GM18508 (cell line): ENCODE data around the gene CCM2L.
"Not testable (repeated sequence)": the region's sequence is repeated elsewhere in the genome, so short reads cannot be mapped to it uniquely, and the experiment has no call there.

ENCODE experiments used
- ATAC-seq: cut with Tn5 transposase; IDR thresholded peaks from one replicate; pipeline ENCODE4 v1.9.1; 2021; ENCODE audit warnings: moderate number of reproducible peaks; ENCODE audit not compliant: insufficient read depth, unreplicated experiment

CCM2L gene

DNA sequence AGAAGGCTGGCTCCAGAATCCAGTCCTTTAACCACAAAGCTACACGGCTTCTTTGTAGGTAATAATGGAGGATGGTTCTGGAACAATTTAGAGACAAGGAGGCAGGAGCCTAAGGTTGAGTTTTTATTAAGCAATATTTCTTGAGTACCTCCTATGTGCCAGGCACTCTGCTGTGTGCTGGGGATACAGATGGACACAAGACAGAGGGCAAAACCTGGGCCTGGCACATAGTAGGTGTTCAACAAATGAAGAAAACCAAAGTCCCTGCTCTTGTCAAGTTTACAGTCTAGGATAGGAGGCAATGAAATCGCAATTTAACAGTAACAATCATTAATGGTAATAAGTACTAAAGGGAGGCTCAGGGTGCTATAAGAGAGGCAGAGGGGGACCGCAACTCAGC, 17.4 kb downstream of the CCM2L start:
- no peak for ATAC-seq

DNA sequence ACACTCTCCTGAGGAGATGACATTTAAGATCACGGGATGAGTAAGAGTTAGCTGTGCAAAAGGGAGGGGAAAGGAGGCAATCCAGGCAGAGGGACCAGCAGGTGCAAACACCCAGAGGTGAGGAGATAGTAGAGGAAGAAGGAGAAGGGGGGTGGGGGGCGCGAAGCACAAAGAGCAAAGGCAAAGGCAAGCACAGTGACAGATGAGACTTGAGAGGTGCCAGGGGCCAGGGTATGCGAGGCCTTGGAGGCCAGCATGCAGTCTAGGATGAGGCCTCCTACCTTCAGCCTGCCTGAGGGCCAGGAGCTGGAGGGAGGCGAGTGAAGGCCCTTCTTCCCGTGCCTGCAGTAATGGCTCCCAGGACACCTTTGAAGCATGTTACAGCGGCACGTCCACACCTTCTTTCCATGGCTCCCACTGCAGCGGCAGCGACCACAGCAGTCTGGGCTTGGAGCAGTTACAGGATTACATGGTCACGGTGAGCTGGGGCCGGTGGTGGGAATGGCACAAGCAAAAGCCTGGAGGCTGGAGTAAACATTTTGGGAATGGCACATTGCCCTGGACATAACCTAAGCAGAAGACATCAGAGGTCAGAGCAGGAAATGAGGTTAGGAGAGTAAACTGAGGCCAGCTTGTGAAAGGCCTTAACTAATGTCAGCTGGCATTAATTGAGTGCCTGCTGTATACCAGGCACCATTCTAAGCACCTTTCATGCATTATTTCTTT, 18.6 kb downstream of the CCM2L start:
- ATAC-seq = no peak

DNA sequence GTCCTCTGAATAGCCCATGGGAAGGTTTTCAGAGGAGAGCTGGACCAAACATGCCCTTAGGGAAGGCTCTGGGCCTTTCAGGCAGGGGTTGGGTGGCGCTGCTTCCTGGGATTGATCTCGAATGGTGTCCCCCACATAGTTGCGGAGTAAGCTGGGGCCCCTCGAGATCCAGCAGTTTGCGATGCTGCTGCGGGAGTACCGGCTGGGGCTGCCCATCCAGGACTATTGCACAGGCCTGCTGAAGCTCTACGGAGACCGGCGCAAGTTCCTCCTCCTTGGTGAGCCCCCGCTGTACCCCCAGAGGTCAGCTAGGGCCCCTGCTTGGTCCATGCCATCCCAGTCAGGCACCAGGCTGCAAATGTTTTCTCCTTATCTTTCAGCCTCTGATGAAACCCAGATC, 19.3 kb downstream of the CCM2L start:
- no peak for ATAC-seq

DNA sequence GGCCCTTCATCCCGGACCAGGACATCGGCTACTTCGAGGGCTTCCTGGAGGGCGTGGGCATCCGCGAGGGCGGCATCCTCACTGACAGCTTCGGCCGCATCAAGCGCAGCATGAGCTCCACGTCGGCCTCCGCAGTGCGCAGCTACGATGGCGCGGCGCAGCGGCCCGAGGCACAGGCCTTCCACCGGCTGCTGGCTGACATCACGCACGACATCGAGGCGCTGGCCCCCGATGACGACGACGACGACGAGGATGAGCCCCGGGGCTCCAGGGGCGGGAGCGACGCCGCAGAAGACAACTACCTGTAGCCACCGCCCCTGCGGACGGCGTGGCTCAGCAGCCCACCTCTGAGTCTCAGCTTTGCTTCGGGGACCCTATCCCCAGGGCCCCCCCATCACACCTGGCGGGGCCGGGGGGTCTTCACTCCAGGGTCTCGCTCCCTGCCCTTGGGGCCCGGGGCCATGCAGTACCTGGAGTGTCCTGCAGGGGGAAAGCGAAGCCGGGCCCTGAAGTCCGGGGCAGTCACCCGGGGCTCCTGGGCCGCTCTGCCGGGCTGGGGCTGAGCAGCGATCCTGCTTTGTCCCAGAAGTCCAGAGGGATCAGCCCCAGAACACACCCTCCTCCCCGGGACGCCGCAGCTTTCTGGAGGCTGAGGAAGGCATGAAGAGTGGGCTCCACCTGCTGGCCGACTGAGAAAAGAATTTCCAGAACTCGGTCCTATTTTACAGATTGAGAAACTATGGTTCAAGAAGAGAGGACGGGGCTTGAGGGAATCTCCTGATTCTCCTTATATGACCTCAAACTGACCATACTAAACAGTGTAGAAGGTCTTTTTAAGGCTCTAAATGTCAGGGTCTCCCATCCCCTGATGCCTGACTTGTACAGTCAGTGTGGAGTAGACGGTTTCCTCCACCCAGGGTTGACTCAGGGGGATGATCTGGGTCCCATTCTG, 21.0 kb downstream of the CCM2L start:
- ATAC-seq = no peak

DNA sequence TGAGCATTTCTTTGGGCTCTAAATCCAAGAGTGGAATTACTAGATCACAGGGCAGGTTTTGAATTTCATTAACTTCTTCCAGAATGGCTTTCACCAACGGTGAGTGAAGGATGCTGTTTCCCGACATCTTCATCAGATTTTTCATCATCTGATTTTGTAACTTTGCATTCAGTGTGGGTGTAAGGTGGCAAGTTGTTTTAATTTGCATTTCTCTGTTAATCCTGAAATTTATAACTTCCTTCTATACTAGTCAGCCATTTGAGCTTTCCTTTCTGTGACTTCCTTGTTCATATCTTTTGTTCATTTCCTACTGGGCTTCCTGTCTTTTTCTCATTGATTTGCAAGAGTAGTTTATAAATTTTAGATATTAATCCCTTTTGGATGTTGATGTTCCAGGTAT, 23.1 kb downstream of the CCM2L start:
- ATAC-seq = no peak

DNA sequence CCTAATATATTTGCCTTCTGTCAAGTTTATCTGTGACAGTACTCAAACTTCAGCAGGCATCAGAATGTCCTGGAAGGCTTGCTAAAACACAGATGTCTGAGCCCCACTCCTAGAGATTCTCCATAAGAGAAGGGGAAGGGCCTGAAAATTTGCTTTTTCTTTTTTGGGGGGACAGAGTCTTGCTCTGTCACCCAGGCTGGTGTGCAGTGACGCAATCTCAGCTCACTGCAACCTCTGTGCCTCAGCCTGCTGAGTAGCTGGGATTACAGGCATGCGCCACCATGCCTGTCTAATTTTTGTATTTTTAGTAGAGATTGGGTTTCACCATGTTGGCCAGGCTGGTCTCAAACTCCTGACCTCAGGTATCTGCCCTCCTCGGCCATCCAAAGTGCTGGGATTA, 23.5 kb downstream of the CCM2L start:
- not testable (repeated sequence) for ATAC-seq

DNA sequence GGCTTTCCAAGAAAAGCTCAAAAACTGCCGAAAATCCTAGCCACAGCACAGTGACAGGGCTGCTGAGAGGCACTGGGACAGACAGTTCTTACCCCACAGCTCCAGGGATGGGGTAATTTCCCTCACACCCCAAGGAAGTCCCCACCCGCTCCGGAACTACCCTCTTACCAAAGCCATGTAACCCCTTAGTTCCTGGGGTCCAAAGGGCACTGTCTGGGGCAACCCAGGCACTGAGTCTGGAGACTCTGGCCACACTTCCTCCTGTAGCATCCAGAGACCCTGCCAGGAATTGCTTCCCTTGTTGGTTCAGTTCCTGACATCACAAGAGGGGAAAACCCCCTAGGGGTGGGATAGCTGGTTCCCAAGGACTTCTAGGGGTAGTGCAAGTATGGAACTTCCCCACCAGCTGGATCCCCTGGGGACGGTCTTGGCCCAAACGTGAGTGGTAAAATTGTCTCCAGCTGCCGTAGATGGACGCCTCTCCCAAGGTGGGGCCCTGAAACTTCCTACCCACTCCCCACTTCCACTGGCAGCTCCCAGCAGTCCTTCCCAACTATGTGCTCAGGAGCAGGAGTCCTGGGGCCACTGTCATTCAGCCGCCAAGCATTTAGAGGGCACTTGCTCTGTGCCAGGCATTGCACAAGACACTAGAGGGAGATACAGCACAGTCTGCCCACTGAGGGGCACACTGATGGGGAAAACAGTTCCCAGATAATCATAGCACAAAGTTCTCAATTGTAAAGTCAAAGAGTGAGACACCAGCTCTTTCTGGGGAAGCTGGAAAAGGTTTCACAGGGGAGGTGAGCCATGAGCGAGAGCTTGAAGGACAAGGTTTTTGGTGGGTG, 24.6 kb downstream of the CCM2L start:
- no peak for ATAC-seq

DNA sequence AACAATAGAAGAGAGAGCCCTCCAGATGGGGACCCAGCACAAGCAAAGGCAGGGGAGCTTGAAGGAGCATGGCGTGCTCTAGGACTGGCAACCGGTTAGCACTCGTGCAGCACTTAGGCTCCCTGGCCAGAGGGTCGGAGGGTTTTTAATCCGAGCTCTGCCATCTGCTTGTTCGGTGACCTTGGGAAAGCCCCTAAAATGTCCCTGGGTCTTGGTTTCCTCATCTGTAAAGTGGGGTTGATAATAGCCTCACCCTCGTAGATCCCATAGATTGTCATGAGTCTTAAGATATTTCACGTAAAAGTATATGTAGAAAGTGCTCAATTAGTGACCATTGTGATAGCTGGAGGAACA, 25.2 kb downstream of the CCM2L start:
- ATAC-seq = no peak

DNA sequence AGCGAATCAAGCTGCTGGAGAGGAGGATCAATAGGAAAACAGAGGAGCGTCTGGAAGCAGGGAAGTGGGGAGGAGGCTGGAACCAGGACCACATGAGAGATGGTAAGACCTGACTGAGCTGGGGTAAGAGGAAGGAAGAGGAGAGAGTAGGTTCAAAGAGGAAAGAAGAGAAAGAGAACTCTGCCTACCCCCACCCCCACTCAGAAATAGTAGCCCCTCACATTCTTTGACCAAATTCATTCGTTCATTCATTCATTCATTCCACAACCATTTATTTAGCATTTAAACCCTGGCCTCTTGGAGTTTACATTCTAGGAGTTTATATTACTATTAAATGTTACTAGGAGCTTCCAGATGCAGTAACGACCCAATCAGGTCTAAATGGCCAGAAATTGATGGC, 26.0 kb downstream of the CCM2L start:
- ATAC-seq = no peak

DNA sequence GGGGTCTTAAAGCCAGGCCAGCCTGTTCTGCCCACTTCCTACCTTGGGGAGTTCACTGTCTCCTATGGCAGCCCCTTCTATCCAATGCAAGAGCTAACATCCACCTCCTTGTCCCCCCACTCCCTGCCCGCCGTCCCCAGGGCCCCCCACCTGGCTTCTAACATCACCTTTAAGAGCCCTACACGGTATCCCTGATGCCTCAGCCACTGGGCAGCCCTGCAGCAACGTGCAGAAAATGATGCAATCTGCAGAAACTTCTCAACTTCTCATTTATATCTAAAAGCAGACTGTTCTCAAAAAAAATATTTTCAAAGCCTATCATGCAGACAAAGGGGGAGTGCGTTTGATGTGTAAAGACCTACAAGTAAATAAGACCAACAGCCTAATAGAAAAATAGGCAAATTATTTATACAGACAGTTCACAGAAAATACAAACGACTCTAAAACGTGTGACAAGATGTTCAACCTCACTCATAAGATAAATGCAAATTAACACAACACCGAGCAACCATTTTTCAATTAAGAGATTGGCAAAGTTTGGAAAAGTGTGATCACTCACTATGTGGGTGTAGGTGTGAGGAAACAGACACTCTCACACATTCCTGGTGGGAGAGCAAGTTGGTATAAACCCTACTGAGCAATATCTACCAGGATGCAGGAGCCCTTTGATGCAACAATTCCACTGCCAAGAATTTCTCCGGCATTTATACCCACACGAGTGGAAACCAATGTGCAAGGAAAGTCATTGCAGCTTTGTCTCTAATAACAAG, 26.7 kb downstream of the CCM2L start:
- ATAC-seq = no peak

DNA sequence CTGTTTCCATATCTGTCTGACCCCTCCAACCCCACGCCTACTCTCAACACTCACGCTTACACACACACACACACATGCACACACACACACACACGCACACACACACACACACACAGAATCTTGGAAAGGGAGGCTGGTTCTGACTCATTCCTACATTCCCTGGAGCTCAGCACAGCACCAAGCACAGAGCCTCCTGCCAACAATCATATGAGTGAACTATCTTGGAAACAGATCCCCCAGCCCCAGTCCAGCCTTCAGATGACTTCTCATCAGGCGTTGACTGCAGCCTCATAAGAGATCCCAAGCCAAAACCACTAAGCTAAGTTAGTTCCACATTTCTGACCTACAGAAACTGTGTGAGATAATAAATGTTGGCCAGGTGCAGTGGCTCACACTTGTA, 27.7 kb downstream of the CCM2L start:
- ATAC-seq = no peak

DNA sequence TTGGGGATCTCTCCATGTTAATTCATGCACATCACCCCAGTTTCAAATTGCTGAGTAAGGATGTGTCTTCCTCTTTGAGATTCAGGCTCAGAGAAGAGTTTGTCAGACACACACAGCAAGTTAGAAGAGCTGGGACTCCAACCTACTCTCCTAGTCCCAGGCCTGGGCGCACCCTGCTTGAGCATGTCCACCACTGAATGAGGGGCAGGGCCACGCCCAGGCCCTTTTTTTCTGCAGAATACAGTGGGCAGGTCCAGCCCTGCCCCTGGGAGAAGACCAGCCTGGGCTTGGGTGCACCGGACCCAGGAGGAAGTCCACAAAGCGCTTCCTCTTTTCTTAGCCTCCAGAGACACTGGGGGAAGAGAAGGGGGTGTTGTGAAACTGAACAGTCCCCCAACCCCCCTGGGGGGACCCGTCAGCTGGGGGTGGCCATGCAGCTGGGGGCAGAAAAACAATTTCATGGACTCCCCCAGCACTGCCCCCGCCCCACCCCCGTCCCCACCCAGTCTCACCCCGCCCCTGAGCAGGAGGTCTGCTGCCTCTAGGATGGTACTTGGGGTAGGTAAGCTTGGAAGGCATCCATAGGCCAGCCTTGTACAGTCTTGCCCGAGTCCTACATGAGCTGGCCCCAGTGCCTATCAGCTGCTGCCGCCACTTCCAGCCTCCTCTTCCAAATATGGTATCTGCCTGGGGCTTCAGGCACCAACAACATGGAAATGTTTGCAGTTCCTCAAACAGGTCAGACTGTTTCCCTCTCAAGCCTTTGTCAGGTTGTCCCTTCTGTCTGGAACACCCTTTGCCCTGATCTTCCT, 30.1 kb downstream of the CCM2L start:
- no peak for ATAC-seq

DNA sequence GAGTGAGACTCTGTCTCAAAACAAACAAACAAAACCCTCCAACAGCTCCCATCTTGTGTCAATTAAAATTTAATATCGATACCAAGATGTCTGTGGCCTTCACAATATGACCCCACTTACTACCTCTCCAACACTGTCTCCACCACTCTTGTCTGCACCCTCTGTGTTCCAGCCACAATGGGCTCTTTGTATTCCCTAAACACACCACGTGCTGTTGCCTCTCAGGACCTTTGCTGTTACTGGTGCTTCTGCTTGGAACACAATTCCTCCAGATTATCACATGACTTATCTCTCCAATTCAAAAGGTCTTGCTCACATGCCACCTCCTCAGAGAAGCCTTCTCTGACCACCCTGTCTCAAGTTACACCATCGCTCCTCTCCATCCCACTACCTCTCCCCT, 35.8 kb downstream of the CCM2L start:
- no peak for ATAC-seq

DNA sequence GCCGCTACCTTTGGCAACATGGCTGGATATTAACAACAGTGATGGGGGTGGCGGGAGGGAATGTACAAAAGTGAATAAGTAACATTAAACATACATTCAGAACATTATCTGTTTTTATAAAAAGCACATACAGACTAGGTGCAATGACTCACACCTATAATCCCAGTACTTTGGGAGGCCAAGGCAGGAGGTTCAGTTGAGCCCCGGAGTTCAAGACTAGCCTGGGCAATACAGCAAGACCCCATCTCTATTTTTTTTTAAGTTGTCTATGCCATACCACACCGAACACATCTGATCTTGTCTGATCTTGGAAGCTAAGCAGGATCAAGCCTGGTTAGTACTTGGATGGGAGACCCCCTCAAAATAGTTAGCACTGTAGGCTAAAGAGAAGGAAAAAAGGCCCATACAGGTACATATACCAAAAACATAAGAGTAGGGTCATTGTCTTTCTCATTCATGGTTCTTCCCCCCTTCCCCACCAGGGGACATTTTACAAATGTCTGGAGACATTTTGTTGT, 40.1 kb downstream of the CCM2L start:
- no peak for ATAC-seq

DNA sequence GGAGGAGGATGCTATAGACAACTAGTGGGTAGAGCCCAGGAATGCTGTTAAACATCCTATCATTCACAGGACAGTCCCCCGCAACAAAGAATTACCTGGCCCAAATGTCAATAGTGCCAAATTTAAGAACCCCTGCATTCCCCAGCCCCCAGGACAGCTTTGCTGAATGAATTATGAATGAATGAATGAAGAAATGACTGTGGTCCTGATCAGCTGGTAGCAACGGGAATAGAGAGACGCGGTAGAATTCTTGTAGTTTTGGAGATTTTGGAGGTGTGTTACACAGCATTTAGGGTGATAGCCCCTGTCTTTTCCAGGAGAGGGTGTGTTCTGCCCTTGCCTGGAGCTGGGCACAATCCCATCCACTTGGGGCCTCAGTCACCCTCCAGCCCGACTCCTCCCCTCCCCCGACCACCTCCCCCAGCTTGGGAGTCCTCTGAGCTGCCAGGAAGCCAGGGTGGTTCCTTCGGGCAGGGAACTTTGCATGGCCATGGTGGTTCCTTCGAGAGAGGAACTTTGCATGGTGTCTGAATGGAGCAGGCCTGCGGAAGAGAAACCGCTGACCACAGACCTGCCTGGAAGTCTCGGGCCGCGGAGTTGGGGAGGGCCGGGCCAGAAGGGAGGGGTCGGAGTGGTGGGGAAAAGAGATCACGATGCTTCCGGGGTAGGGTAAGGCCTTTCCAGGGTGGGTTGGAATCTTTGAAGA, 40.8 kb downstream of the CCM2L start:
- no peak for ATAC-seq

DNA sequence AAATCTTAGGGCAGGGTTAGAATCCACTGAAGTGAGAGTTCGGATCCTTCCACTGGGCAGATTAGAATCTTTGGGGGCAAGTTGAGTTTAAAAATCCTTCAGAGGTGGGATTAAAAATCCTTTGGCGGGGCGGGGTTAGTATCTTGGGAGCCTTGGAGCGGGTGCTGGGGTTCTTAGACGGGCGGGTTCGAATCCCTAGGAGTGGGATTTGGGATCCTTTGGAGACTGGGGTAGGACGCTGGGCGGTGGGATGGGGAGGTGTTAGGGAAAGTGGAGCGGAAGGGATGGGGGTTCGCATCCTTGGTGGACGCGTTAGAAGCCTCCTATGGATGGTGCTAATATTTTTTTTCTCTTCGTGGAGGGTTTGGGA, 41.5 kb downstream of the CCM2L start:
- no peak for ATAC-seq

DNA sequence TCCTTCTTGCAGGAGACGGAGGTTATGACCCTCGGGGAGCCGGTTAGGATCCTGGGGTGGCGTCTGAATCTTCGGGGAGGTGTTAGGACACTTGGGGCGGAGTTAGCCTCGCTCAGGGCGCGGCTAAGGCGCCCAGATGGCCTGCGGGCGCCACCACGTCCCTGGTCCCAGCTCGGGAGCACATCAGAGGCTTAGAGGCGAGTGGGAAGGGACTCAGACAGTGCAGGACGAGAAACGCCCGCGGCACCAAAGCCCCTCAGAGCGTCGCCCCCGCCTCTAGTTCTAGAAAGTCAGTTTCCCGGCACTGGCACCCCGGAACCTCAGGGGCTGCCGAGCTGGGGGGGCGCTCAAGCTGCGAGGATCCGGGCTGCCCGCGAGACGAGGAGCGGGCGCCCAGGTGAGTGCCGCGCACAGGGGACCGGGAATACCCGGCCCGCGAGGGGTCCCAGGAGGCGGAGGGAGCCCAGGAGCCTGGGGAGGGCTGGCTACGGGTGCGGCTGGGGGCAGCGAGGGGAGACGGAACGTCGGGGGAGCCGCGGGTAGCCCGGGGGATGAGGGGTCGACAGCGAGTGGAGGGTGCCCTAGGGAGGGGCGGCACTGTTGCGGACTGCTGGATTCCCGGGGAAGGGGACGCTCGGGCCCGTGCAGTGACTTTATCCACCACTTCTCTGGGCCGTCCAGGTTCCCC, 42.0 kb downstream of the CCM2L start, which contains the start of gene HCK:
Gene HCK, plus strand, starts transcription at position 153 of the 688 bp plus-strand sequence.
- ATAC-seq = no peak
